ENCODE results near the gene CCDC13. TPM values are rescaled to one million over a fixed set of nuclear protein-coding genes. Genes with fewer than 3 reads are reported as not detected.
A peak's percentile ranks its signal among the peaks of the same experiment; 100 is the strongest.

Gene CCDC13
- total RNA-seq, 1 donor from 2014 or later: 1.7 TPM

GRCh38 chr3:42780892-42781700 lies 8.0 kb upstream of the CCDC13 start:
- DNase-seq (no peak), ATAC-seq (ENCODE audit: low read depth) (peak; percentile 79)
- intact Hi-C loops (cut with micrococcal nuclease): loop anchor here (1.0 to 2.0 kb wide), 5 partner anchors 24 to 597 kb away; partner anchors contain the start of gene HIGD1A
- no peaks in the 10 kb centered on the region for H3K27me3 Mint-ChIP-seq
- ChIA-PET CTCF (interaction anchor here (1.6 to 3.0 kb wide), 5 partner anchors 19 to 101 kb away, joined by 4 to 31 read pairs (median 14); no protein-coding TSS in a partner anchor), POLR2A (no interaction called here)
- peaks cover 2% of the 10 kb centered on the region for H3K4me1 Mint-ChIP-seq
- TF ChIP-seq CTCF (IDR thresholded peaks at IDR 0.05): peak; percentile 63
- peaks cover 22% of the 10 kb centered on the region for H3K36me3 Mint-ChIP-seq (ENCODE audit: low read depth)
- H3K4me3 Mint-ChIP-seq: no peak overlapping the region
- no peaks in the 10 kb centered on the region for H3K9me3 Mint-ChIP-seq
- H3K27ac Mint-ChIP-seq: no peak overlapping the region

DNA sequence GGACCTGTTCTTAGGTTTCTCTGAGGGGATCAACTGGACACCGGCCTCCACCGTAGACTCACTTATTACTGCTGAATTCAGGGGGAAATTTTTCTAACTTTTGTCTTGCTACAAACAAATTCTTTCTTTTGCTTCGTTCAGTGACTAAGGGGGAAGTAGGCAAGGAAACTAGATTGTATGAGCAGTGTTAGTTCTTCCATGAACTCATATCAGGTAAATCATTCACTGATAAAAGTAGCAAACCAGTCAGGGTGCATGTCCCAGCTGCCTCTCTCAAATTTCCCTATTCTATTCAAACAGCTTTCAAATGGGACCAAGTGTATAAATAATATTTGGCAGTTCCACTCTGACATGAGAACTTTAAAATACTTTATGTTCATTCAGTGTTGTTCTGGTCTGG lies 7.3 kb upstream of the CCDC13 start:
- CTCF ChIA-PET: interaction anchor here (1.3 to 3.0 kb wide), 9 partner anchors 20 to 102 kb away, joined by 4 to 31 read pairs (median 6); no protein-coding TSS in a partner anchor
- intact Hi-C loops (cut with micrococcal nuclease): loop anchor here (2.0 kb wide), 1 partner anchor 24 kb away; the partner anchor contains the start of gene HIGD1A
- Mint-ChIP-seq H3K4me3 (no peak overlapping the region), H3K27me3 (no peaks in the 10 kb centered on the region), H3K9me3 (no peaks in the 10 kb centered on the region), H3K4me1 (peaks cover 2% of the 10 kb centered on the region), H3K27ac (no peak overlapping the region), H3K36me3 (ENCODE audit: low read depth) (peaks cover 16% of the 10 kb centered on the region)
- POLR2A ChIA-PET: no interaction called here
- ATAC-seq (ENCODE audit: low read depth): no peak
- no peak for TF ChIP-seq CTCF (IDR thresholded peaks at IDR 0.05)
- DNase-seq: no peak

DNA sequence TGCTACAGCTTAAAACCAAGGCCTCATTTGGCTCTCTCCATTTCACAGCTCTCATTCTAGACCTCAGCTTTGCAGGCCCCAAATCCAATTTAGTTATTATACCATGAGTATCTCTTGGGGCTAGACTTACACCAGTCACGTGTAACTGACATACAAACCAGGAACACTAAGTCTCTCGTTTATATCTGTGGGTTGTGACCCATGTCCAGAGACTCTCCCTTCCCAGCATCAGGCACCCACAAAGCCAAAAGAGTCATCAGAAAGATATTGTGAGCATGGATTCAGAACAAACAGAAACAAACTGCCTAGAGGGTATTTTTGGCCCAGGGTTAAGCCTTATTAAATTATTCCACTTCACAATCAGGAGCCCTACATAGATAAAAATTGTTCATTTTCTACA lies 5.6 kb upstream of the CCDC13 start:
- DNase-seq (no peak), ATAC-seq (ENCODE audit: low read depth) (no peak)
- POLR2A ChIA-PET: interaction anchor here (1.0 kb wide), 1 partner anchor 102 kb away, joined by 8 read pairs; no protein-coding TSS in a partner anchor
- no peak for TF ChIP-seq CTCF (IDR thresholded peaks at IDR 0.05)
- Mint-ChIP-seq H3K27ac (no peak overlapping the region), H3K9me3 (no peaks in the 10 kb centered on the region), H3K4me3 (no peak overlapping the region), H3K36me3 (ENCODE audit: low read depth) (peaks cover 8% of the 10 kb centered on the region), H3K27me3 (no peaks in the 10 kb centered on the region), H3K4me1 (peaks cover 3% of the 10 kb centered on the region)
- intact Hi-C loops (cut with micrococcal nuclease): loop anchor here (10.0 kb wide), 1 partner anchor 916 kb away; the partner anchor contains the start of gene ABHD5
- CTCF ChIA-PET: interaction anchor here (0.5 to 3.0 kb wide), 4 partner anchors 10 to 103 kb away, joined by 3 to 31 read pairs (median 9); no protein-coding TSS in a partner anchor

DNA sequence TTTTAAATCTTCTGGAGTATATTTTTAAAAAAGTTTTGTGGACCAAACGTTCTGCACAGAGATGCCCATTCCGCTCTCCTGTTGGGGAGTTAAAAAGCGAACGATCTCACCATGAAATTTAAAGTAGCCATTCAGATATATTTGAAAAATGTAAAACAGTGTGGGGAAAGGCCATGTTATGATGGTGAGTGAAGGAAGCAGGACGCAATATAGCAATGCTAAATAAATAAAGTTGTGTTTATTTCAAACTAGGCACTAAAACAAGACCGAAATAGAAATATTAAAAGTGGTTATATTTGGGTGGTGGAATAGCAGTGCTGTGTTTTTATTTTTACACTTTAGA lies 327 bp upstream of the CCDC13 start:
- intact Hi-C loops (cut with micrococcal nuclease): loop anchor here (1.0 to 10.0 kb wide), 9 partner anchors 29 to 921 kb away; partner anchors contain the start of genes ABHD5, HIGD1A, NKTR and SNRK
- CTCF ChIA-PET: no interaction called here
- no peaks in the 10 kb centered on the region for H3K27me3 Mint-ChIP-seq
- H3K9me3 Mint-ChIP-seq: peaks cover 2% of the 10 kb centered on the region
- H3K4me3 Mint-ChIP-seq: peak overlapping the region; percentile 90
- H3K27ac Mint-ChIP-seq: peak overlapping the region; percentile 89
- peaks cover 4% of the 10 kb centered on the region for H3K36me3 Mint-ChIP-seq (ENCODE audit: low read depth)
- ATAC-seq (ENCODE audit: low read depth): peak; percentile 4
- POLR2A ChIA-PET: no interaction called here
- TF ChIP-seq CTCF (IDR thresholded peaks at IDR 0.05): no peak
- H3K4me1 Mint-ChIP-seq: peaks cover 13% of the 10 kb centered on the region
- DNase-seq: no peak

DNA sequence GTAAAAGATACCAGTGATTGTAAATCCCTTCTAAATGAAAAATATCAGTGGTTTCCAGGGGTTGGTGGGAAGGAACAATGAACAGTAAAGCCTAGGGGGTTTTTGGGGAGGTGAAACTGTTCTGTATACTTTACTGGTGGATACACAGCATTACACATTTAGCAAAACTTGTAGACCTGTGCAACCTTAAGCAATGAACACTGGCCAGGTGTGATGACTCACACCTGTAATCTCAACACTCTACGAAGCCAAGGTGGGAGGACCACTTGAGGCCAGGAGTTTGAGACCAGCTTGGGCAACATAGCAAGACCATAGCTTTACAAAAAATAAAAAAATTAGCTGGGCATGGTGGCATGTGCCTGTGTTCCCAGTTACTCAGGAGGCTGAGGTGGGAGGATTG lies 1.8 kb downstream of the CCDC13 start:
- POLR2A ChIA-PET: interaction anchor here (0.6 kb wide), 1 partner anchor 30 kb away, joined by 3 read pairs; no protein-coding TSS in a partner anchor
- Mint-ChIP-seq H3K27ac (no peak overlapping the region), H3K36me3 (ENCODE audit: low read depth) (peaks cover 4% of the 10 kb centered on the region), H3K27me3 (no peaks in the 10 kb centered on the region), H3K4me3 (no peak overlapping the region), H3K9me3 (peaks cover 2% of the 10 kb centered on the region), H3K4me1 (peaks cover 13% of the 10 kb centered on the region)
- no peak for TF ChIP-seq CTCF (IDR thresholded peaks at IDR 0.05)
- DNase-seq: no peak
- ATAC-seq (ENCODE audit: low read depth): no peak
- intact Hi-C loops (cut with micrococcal nuclease): loop anchor here (10.0 kb wide), 1 partner anchor 924 kb away; the partner anchor contains the start of gene ABHD5
- CTCF ChIA-PET: no interaction called here

All from activated B cell treated with CpG ODN at 0.5 μM for 24 hours (primary cell).